ENCODE data around the gene CTU2. TPM values are rescaled to one million over a fixed set of nuclear protein-coding genes. Genes with fewer than 3 reads are reported as not detected.

Gene CTU2
- total RNA-seq, 1 donor from 2014 or later: 13.1 TPM

GRCh38 chr16:88719933-88720296, 13.6 kb downstream of the CTU2 start:
- intact Hi-C loops (cut with micrococcal nuclease): no loop called here
- Histone ChIP-seq H3K9me3 (replicated peaks) (no peaks in the 10 kb centered on the region), H3K4me3 (no peak overlapping the region), H3K27me3 (ENCODE audit: low read depth) (no peaks in the 10 kb centered on the region), H3K4me1 (peaks cover 9% of the 10 kb centered on the region), H3K36me3 (peaks cover 98% of the 10 kb centered on the region), H3K27ac (replicated peaks) (no peak overlapping the region)
- no peak for TF ChIP-seq CTCF (IDR thresholded peaks at IDR 0.05; ENCODE audit: borderline replicate concordance)
- DNase-seq: no peak

GRCh38 chr16:88720396-88720970, 14.2 kb downstream of the CTU2 start:
- peaks cover 9% of the 10 kb centered on the region for H3K4me1 ChIP-seq
- TF ChIP-seq CTCF (IDR thresholded peaks at IDR 0.05; ENCODE audit: borderline replicate concordance): no peak
- H3K4me3 ChIP-seq: no peak overlapping the region
- no peaks in the 10 kb centered on the region for H3K27me3 ChIP-seq (ENCODE audit: low read depth)
- intact Hi-C loops (cut with micrococcal nuclease): no loop called here
- H3K9me3 ChIP-seq (replicated peaks): no peaks in the 10 kb centered on the region
- no peak overlapping the region for H3K27ac ChIP-seq (replicated peaks)
- H3K36me3 ChIP-seq: peaks cover 98% of the 10 kb centered on the region
- no peak for DNase-seq

GRCh38 chr16:88721236-88721635, 14.9 kb downstream of the CTU2 start:
- TF ChIP-seq CTCF (IDR thresholded peaks at IDR 0.05; ENCODE audit: borderline replicate concordance): no peak
- intact Hi-C loops (cut with micrococcal nuclease): no loop called here
- Histone ChIP-seq H3K9me3 (replicated peaks) (no peaks in the 10 kb centered on the region), H3K36me3 (peaks cover 97% of the 10 kb centered on the region), H3K27ac (replicated peaks) (no peak overlapping the region), H3K4me3 (no peak overlapping the region), H3K4me1 (peaks cover 9% of the 10 kb centered on the region), H3K27me3 (ENCODE audit: low read depth) (no peaks in the 10 kb centered on the region)
- DNase-seq: no peak

GRCh38 chr16:88721815-88722755, 15.8 kb downstream of the CTU2 start:
- Histone ChIP-seq H3K4me3 (no peak overlapping the region), H3K27ac (replicated peaks) (no peak overlapping the region), H3K9me3 (replicated peaks) (no peaks in the 10 kb centered on the region), H3K27me3 (ENCODE audit: low read depth) (no peaks in the 10 kb centered on the region), H3K36me3 (peaks cover 97% of the 10 kb centered on the region), H3K4me1 (peaks cover 9% of the 10 kb centered on the region)
- TF ChIP-seq CTCF (IDR thresholded peaks at IDR 0.05; ENCODE audit: borderline replicate concordance): no peak
- intact Hi-C loops (cut with micrococcal nuclease): no loop called here
- no peak for DNase-seq

- DNase-seq: no peak
- no peak overlapping the region for H3K27ac ChIP-seq (replicated peaks)
- peaks cover 92% of the 10 kb centered on the region for H3K36me3 ChIP-seq
- TF ChIP-seq CTCF (IDR thresholded peaks at IDR 0.05; ENCODE audit: borderline replicate concordance): no peak
- no peak overlapping the region for H3K4me3 ChIP-seq
- no peaks in the 10 kb centered on the region for H3K9me3 ChIP-seq (replicated peaks)
- H3K4me1 ChIP-seq: peaks cover 14% of the 10 kb centered on the region
- no peaks in the 10 kb centered on the region for H3K27me3 ChIP-seq (ENCODE audit: low read depth)
- intact Hi-C loops (cut with micrococcal nuclease): no loop called here
Observed at GRCh38 chr16:88722784-88723506, 16.6 kb downstream of the CTU2 start.

All from left ventricle myocardium inferior (tissue), 1 donor.